IMR-90 (cell line): ENCODE results near the gene ISG15. TPM values are rescaled to one million over a fixed set of nuclear protein-coding genes. Genes with fewer than 3 reads are reported as not detected.

Source experiments
- ATAC-seq: fragments of 200-7000 bp; cut with Tn5 transposase; 2 replicates; pipeline ENCODE4 v1.9.1; 2020; ENCODE audit warnings: low read depth, mild to moderate bottlenecking, moderate library complexity
- BruUV-seq: library from RNA; stranded (reverse); fragments of 400-500 nt; replicated peaks from 2 replicates; lab custom pipeline; 2021; lab: Mats Ljungman, UMichigan
- CTCF ChIA-PET: fragments of 300-600 bp; formaldehyde crosslinking; extraction: SDS; loops from one replicate; lab custom pipeline; 2021; ENCODE audit warnings: antibody characterized with exemption; lab: Yijun Ruan, JAX
- POLR2A ChIA-PET: fragments of 300-600 bp; sonication (Branson Sonifier 250); formaldehyde crosslinking; loops from one replicate; lab custom pipeline; 2022; ENCODE audit warnings: antibody characterized with exemption; ENCODE audit not compliant: unreplicated experiment; lab: Charles Lee
- DNase-seq: peaks from one replicate; pipeline ENCODE4 v3.0.0; 2013
- H2AFZ ChIP-seq: replicated peaks from 2 replicates; pipeline ENCODE3; 2013; ENCODE audit warnings: low read length, mild to moderate bottlenecking; ENCODE audit not compliant: poor library complexity
- H2AK5ac ChIP-seq: 2 replicates; pipeline ENCODE4 v1.6.1; 2013; ENCODE audit warnings: low read depth, low read length, inconsistent platforms
- H2AK9ac ChIP-seq: replicated peaks from 2 replicates; pipeline ENCODE3; 2013; ENCODE audit warnings: mild to moderate bottlenecking, low read depth, low read length, moderate library complexity; ENCODE audit not compliant: poor library complexity
- H2BK120ac ChIP-seq: 2 replicates; pipeline ENCODE4 v1.6.1; 2013; ENCODE audit warnings: low read depth, low read length, inconsistent platforms
- H2BK15ac ChIP-seq: 3 replicates; pipeline ENCODE4 v1.6.1; 2013; ENCODE audit warnings: low read depth, low read length, inconsistent platforms
- H2BK20ac ChIP-seq: 2 replicates; pipeline ENCODE4 v1.6.1; 2013; ENCODE audit warnings: low read depth, mild to moderate bottlenecking, inconsistent platforms, low read length, moderate library complexity
- H2BK5ac ChIP-seq: 2 replicates; pipeline ENCODE4 v1.6.1; 2013; ENCODE audit warnings: mild to moderate bottlenecking, low read depth, low read length, inconsistent platforms; ENCODE audit not compliant: poor library complexity, severe bottlenecking
- H3K14ac ChIP-seq: replicated peaks from 2 replicates; pipeline ENCODE4 v1.6.1; 2013; ENCODE audit warnings: low read depth, low read length, inconsistent platforms
- H3K18ac ChIP-seq: 2 replicates; pipeline ENCODE4 v1.6.1; 2013; ENCODE audit warnings: low read depth, low read length, control low read depth
- H3K23ac ChIP-seq: 2 replicates; pipeline ENCODE4 v1.6.1; 2013; ENCODE audit warnings: low read depth, low read length, inconsistent platforms
- H3K27ac ChIP-seq: 2 replicates; pipeline ENCODE4 v1.5.1; 2013; ENCODE audit warnings: mild to moderate bottlenecking, control low read depth, low read length; ENCODE audit not compliant: insufficient read depth
- H3K27me3 ChIP-seq: 2 replicates; pipeline ENCODE4 v1.6.1; 2013; ENCODE audit warnings: low read length; ENCODE audit not compliant: control insufficient read depth, insufficient read depth
- H3K36me3 ChIP-seq: 2 replicates; pipeline ENCODE4 v1.6.1; 2013; ENCODE audit warnings: low read length, mixed read lengths; ENCODE audit not compliant: control insufficient read depth, insufficient read depth
- H3K4ac ChIP-seq: 2 replicates; pipeline ENCODE4 v1.6.1; 2013; ENCODE audit warnings: low read depth, low read length, inconsistent platforms
- H3K4me1 ChIP-seq: 2 replicates; pipeline ENCODE4 v1.6.1; 2013; ENCODE audit warnings: low read length, mixed read lengths; ENCODE audit not compliant: control insufficient read depth, insufficient read depth
- H3K4me2 ChIP-seq: 2 replicates; pipeline ENCODE4 v1.6.1; 2013; ENCODE audit warnings: low read depth, mild to moderate bottlenecking, control low read depth, low read length, moderate library complexity
- H3K4me3 ChIP-seq: 2 replicates; pipeline ENCODE4 v1.5.1; 2013; ENCODE audit warnings: low read depth, mild to moderate bottlenecking, control low read depth, low read length, moderate library complexity; ENCODE audit not compliant: insufficient read depth
- H3K56ac ChIP-seq: 2 replicates; pipeline ENCODE4 v1.6.1; 2013; ENCODE audit warnings: low read length, inconsistent platforms; ENCODE audit not compliant: insufficient read depth; ENCODE audit errors: extremely low read depth
- H3K79me1 ChIP-seq, 2 experiments: 2 replicates each; pipeline ENCODE4 v1.6.1; 2013; ENCODE audit warnings: low read length in 2 of 2, inconsistent platforms in 1 of 2, low read depth in 1 of 2
- H3K9ac ChIP-seq: 2 replicates; pipeline ENCODE4 v1.6.1; 2013; ENCODE audit warnings: low read depth, low read length, control low read depth
- H3K9me1 ChIP-seq: 2 replicates; pipeline ENCODE4 v1.6.1; 2013; ENCODE audit warnings: low read length, inconsistent platforms; ENCODE audit not compliant: insufficient read depth
- H3K9me3 ChIP-seq: 2 replicates; pipeline ENCODE4 v1.6.1; 2013; ENCODE audit warnings: low read length; ENCODE audit not compliant: control insufficient read depth, insufficient read depth
- H4K20me1 ChIP-seq: 2 replicates; pipeline ENCODE4 v1.6.1; 2013; ENCODE audit warnings: low read length, inconsistent platforms; ENCODE audit not compliant: insufficient read depth
- H4K5ac ChIP-seq: 2 replicates; pipeline ENCODE4 v1.6.1; 2013; ENCODE audit warnings: mild to moderate bottlenecking, low read depth, low read length, control low read depth
- H4K8ac ChIP-seq, 2 experiments: 2 replicates each; pipeline ENCODE4 v1.6.1; 2013; ENCODE audit warnings: low read depth in 2 of 2, low read length in 2 of 2, control low read depth in 1 of 2, inconsistent platforms in 1 of 2
- H4K91ac ChIP-seq: 2 replicates; pipeline ENCODE4 v1.6.1; 2013; ENCODE audit warnings: low read depth, low read length, inconsistent platforms; ENCODE audit not compliant: insufficient read depth
- BHLHE40 ChIP-seq: fragments of 150-350 bp; IDR thresholded peaks from 2 replicates; pipeline ENCODE4 v1.6.1; 2016; ENCODE audit warnings: mild to moderate bottlenecking, low read depth, low read length
- RAD21 ChIP-seq: IDR thresholded peaks from 2 replicates; pipeline ENCODE4 v1.6.1; 2012; ENCODE audit warnings: low read length, improper control_type of control experiment
- RFX5 ChIP-seq: IDR thresholded peaks from 2 replicates; pipeline ENCODE4 v1.8.0; 2012; ENCODE audit warnings: low read depth, mild to moderate bottlenecking, low read length, moderate library complexity
- SMC3 ChIP-seq: fragments of 150-350 bp; IDR thresholded peaks from 2 replicates; pipeline ENCODE4 v1.6.1; 2016; ENCODE audit warnings: low read depth, mild to moderate bottlenecking, antibody characterized with exemption, low read length, moderate library complexity
- USF2 ChIP-seq: fragments of 150-350 bp; IDR thresholded peaks from 2 replicates; pipeline ENCODE4 v1.6.1; 2017; ENCODE audit warnings: mild to moderate bottlenecking, antibody characterized with exemption, low read length, low read depth
- WGBS, 2 experiments: methylation state at CpG; one replicate each; pipeline versions ENCODE4 v1.1.5 to v1.1.7; 2013; ENCODE audit warnings: missing lambda C conversion rate in 2 of 2; ENCODE audit not compliant: insufficient read length in 1 of 2; ENCODE audit errors: extremely low coverage in 2 of 2; 5-methylcytosine and 5-hydroxymethylcytosine counted together
- dilution Hi-C: fragments of 300-500 bp; cut with HindIII; formaldehyde crosslinking; loops from one replicate; pipeline ENCODE4 v1.14.3; 2018; ENCODE audit warnings: low sequenced_read_pairs; ENCODE audit not compliant: unreplicated experiment
- in situ Hi-C: fragments of 300-500 bp; cut with MboI; formaldehyde crosslinking; loops from 3 replicates; pipeline ENCODE4 v1.14.3; 2019; ENCODE audit warnings: low sequenced_read_pairs, inconsistent platforms, mixed read lengths
- intact Hi-C: fragments of 100-400 bp; cut with micrococcal nuclease; formaldehyde crosslinking; loops from 2 replicates; pipeline ENCODE4 v1.10.0; 2022
- polyA plus RNA-seq, 3 experiments: library from polyadenylated mRNA; depleted of rRNA; stranded (reverse); fragments of >200 nt; gene quantifications; 2 replicates each; pipeline ENCODE4 v1.2.3, GENCODE V29; 2012; ENCODE audit warnings: low replicate concordance in 1 of 3
- total RNA-seq: library from RNA; depleted of rRNA; stranded (reverse); fragments of >200 nt; gene quantifications from 2 replicates; pipeline ENCODE4 v1.2.3, GENCODE V29; 2012

Gene ISG15
- total and polyA plus RNA-seq, 2 of the 4 experiments (the other 2 are of a cell fraction), result 99.1 to 105 TPM

GRCh38 chr1:1003618-1004419, 9.5 kb upstream of the ISG15 start (continued):
- no peak for TF ChIP-seq SMC3

GRCh38 chr1:1004420-1004779, 8.9 kb upstream of the ISG15 start:
- Histone ChIP-seq H3K4me2 (no peak overlapping the region), H2BK15ac (no peak overlapping the region), H2AFZ (no peak overlapping the region), H2BK20ac (no peak overlapping the region), H4K5ac (no peak overlapping the region), H3K27ac (no peak overlapping the region), H3K14ac (no peak overlapping the region), H3K27me3 (no peaks in the 10 kb centered on the region), H2BK5ac (no peak overlapping the region), H4K91ac (no peak overlapping the region), H3K4me3 (no peak overlapping the region), H3K9ac (no peak overlapping the region), H3K56ac (no peak overlapping the region), H2AK5ac (no peak overlapping the region), H3K79me1 (peaks cover 9 to 26% of the 10 kb centered on the region in 2 experiments; a peak in 3 of 4 replicates), H3K9me3 (no peaks in the 10 kb centered on the region), H3K4ac (no peak overlapping the region), H2AK9ac (peak overlapping the region; percentile 25), H3K4me1 (peaks cover 8% of the 10 kb centered on the region), H4K8ac (no peak overlapping the region), H3K9me1 (peaks cover 6% of the 10 kb centered on the region; the same call in 1 of the 2 replicates), H3K36me3 (no peaks in the 10 kb centered on the region), H4K20me1 (peaks cover 4% of the 10 kb centered on the region; the same call in 1 of the 2 replicates), H3K23ac (no peak overlapping the region), H2BK120ac (no peak overlapping the region), H3K18ac (no peak overlapping the region)
- dilution Hi-C loops, result no loop called here
- intact Hi-C loops, result loop anchor here (5.0 kb wide), 1 partner anchor 53 kb away; no protein-coding TSS in a partner anchor
- no peak for DNase-seq
- no peak for TF ChIP-seq BHLHE40
- TF ChIP-seq RAD21, result no peak
- TF ChIP-seq RFX5, result no peak
- no peak for TF ChIP-seq USF2
- in situ Hi-C loops, result no loop called here
- POLR2A ChIA-PET, result no interaction called here
- no peak for ATAC-seq
- no TSS peak for BruUV-seq
- CTCF ChIA-PET, result no interaction called here
- 86% methylated on average over 4 of the region's 7 CpGs; no CpG with 5 or more reads in 1 of the 2 experiments for WGBS, 2 experiments
